ENCODE results near the gene CELF4.

DNA sequence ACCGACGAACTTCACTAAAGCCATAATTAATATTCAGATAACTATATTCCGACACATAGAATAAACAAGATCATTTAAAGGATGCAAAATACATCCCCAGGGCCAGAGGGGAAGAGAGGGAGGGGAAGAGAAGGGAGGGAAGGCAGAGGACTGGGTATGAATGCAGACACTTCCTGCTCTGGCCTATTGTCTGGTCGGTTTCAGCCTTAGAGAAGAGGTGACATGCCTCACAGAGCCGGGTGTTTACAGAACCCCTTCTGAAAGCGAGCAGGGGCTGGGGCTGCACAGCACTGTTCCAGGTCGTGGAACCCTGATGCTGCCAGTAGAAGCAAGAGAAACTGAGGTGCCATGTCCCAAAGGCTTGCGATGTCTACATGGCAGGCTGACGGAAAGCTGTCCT, 31.0 kb downstream of the CELF4 start:
- TF ChIP-seq EP300 (IDR thresholded peaks at IDR 0.05; ENCODE audit: borderline replicate concordance) (no peak), TAF1 (IDR thresholded peaks at IDR 0.05; ENCODE audit: low read depth) (no peak)
- TF ChIP-seq, protein P1, sequence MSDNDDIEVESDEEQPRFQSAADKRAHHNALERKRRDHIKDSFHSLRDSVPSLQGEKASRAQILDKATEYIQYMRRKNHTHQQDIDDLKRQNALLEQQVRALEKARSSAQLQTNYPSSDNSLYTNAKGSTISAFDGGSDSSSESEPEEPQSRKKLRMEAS (IDR thresholded peaks at IDR 0.05) = no peak

Measured in Ishikawa (cell line).